Activated CD4-positive, alpha-beta T cell treated with anti-CD3 and anti-CD28 coated beads, Interleukin-2, Interleukin-4, amounts not matched to agents 100 ng/mL and 50 ng/mL, durations not matched to agents 16 hours and 8 hours (primary cell): ENCODE results near the gene TCF7L2.

Experiments
- DNase-seq: peaks from one replicate; pipeline ENCODE4 v3.0.0-alpha.2; 2020; ENCODE audit warnings: low spot score

Gene TCF7L2

DNA sequence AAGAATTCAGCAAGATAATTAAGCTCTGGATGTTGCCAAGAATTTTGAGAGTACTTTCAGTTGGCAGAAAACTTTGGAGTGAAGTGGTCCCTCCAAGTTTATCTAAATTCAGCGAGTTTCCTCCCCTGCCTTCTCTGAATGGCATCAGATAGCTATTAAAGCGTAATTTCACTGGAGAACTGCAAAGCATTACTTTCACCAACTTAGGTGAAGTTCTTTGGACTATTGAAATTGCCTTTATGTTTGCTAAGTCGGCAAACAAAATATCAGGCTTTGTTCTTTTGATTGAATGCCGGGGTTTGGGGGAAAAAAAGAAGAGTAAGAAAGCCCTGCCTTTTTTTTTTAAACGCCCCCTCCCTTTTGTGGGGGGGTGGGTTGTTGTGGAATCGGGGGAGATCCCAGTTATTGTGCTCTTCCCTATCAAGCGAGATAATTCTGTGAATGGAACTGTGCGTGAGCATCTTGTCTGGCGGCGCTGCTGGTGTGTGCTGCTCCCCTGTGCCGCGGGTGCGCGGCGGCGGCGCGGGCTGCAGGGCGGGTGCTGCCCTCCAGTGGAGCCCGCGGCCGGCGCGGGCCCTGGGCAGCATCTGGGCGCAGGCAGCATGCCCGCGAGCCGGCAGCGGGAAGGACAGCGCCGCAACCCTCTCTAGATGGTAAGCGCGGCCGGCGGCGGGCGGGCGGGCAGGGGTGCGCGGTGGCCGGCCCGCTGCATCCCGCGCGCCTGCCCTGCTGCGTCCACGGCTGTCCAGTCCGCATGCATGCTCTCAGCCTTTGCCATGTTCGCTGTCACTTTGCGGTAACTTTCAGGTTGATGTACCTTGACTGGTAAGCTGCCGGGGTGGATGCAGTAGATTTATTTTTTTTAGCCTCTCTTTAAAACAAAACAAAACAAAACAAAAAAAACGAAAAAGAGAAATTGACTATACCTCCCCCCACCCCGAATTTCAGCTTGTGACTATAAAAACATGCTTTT is 176.5 kb downstream of the TCF7L2 start:
- DNase-seq: peak; percentile 17

DNA sequence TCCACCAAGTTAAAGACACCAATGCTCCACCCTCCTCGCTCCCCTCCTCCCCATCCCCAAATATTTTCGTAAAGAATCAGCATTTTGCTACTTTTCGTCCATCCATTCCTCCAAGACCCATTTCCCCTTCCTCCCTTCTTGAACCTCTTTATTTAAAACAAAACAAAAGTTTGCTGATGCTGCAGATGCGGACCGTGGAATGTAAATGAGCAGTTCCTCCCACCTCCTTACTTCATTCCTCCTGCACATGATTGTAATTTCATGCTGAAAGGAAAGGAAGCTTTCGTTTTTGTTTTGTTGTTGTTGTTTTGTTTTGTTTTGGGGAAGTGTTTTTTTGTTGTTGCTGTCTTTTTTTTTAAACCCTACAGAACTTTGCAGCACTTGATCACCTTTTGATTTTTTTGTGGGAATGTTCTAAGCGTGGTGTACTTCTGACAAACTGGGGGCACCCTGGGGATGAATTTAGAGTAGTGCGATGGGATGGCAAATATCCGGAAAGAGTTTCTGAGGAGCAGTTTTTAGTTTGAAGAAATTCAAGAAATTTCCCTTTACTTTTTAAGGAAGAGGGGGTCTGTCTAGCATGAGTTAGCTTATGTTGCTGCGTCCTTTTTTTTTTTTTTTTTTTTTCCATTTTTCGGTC is 177.3 kb downstream of the TCF7L2 start:
- DNase-seq: no peak

DNA sequence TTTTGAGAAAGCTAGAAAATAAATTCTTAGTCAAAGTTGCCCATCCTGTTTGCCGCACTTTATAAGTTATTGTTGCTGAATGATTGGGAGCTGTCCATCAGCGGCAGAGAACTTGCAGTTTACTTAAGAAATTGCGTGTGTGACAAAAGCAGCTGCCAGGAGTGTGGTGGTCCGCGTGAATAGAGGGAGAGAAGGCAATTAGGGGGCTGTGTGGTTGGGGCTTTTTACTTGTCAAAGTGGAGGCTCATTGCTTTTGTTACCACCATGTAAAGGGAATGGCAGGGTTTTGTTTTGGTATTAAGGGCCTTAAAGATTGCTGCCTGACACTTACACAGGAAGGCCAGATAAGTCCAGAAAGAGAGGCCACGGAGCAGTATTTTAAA is 177.8 kb downstream of the TCF7L2 start:
- DNase-seq: no peak

DNA sequence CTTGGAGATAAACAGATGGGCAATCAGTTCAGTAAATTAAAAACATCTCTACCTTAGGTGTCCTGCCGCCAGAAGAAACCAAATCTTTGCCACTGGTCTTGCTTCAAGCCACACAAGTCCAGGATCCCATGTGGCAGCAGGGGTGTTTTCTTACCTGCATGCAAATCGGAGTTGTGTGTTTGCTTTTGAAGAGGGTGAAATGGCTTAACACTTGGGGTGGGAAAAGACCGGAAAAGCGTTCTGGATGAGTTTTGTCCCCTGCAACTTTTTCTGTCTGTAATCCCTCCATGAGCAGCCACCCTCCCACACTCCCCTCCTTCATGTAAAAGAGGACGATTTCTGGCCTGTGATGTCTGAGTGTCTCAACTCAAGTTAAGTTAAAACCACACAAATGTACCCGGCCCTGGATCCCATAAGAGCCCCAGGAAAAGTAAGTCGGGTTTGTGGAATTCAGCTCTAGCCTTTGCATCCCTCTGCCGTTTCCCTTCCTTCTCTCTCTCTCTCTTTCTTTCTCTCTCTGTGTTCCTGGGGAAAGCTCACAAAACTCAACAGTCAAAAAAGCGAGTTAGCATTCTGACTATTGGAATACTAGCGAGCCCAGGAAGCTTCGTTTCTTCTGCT is 178.5 kb downstream of the TCF7L2 start:
- no peak for DNase-seq

DNA sequence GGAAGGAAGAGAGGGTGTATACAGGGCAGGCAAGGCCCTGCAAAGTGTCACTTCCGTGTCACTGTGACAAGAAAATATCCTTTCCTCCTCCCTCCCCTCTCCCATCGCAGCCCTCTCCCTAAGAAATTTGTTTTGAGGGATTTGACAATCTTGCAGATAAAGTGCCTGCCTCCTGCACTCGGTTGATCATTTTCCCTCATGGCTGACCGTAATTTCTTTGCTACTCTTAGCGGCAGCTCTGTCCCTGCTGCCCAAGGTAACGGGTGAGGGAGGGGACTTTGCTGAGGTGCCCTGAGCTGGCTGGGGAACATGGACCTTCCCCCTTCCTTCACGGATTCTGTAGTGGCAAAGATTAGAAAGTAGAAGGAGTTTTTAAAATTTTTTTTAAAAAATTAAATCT is 179.1 kb downstream of the TCF7L2 start:
- no peak for DNase-seq

DNA sequence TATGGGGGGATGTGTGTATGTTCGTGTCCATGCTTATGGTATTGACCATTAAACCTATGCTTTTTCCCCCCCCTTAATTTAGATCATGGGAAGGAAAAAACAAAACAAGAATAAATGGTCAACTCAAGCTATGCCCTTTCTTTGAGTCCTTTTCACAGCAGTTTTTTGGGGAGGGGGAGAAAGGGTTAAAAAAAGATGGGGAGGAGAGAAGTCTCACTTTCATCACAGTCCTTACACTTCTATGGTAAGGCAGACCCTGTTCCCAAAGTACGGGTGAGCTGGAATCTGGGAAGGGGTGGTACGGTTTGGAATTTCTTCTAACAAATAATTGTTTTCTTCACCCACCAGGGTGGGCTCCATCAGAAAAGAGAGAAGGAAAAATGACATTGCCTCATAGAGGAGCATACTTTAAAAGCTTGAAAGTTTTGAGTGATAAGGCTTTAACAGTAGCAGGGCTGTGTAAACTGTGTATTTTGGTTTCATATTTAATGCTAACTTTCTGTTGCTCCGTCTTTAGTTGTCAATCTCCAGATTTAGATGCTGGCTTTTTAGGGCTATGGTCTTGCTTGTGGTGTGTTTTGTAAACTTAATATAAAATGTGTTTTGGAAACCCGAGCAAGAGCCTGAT is 180.1 kb downstream of the TCF7L2 start:
- DNase-seq: no peak

DNA sequence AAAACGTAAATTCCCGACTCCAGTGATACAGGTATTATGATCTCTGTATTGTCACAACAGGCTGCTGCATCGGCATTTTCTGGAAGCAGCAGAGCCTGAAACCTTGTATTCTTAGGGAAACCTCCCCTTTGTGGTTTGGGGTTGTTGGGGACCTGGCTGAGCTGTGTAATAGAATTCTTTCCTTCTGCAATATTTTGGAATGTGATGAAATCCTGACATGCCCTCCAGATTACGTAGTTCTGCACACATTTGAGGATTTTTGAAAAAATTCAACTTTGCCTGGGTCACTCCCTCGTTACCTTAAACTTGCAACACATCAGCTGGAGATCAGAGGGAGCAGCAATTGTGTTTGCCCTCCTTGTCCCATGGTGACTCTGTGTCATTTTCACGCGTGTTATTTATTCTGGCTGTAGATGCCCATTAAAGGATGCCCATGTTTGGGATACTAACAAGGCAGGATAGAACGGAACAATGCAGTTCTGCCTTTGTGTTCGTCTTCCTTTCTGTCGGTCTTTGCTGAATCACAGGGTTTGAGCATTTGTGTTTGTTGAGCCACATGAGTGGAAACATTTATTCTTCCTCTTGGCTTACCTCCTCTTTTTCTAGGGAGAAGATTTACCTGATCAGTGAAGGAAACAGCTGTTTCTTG is 181.7 kb downstream of the TCF7L2 start:
- no peak for DNase-seq

DNA sequence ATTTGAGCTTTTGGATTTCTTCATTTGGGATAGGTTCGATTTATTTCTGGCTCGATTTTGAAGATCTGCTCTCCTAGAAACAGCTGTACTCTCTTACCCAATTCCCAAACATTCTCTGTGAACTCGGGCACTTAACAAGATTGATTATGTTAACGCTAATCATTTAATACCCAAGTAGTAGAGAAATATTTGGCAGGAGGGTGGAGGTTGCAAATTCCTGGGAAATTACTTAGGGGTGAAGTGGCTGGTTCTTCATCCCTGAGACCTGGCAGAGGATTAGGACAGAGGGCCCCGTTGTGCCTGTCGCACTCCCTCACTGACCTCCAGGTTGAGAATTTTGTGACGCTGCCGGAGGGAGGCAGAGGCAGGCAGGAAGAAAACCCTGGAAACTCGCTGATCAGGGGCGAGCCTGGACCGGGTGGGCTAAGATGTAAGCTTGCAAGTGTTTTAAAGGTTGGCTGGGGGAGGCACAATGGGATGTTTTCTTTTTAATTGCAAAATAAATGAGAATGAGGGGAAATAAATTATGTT is 182.6 kb downstream of the TCF7L2 start:
- no peak for DNase-seq

DNA sequence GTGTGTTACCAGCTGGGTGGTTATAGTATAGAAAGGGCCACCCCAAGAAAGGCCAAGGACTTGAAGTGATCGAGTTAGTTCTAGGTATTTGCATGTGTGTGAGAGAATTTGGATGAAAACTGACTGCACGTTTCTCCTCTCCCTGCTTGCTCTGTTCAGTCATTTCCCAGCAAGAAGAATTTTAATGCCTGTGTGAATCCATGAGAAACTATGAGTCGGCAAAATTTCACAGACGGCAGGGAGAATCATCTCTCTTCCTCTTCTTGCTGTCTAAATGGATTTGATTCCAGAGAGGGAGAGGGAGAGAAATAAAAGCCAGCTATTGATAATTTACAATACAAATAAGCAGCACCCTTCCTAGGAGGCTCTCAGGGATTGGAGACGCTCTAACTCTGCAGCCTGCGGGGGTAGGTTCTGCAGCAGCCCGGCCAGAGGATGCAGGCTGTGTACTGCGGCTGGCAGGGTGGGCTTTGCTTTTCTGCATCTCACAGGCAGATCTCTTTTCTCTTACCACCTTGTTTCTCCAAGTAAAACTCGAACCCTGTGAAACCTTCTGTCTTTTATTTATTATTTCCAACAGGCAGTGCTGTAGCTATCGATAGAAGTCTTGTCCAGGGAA is 183.6 kb downstream of the TCF7L2 start:
- no peak for DNase-seq

DNA sequence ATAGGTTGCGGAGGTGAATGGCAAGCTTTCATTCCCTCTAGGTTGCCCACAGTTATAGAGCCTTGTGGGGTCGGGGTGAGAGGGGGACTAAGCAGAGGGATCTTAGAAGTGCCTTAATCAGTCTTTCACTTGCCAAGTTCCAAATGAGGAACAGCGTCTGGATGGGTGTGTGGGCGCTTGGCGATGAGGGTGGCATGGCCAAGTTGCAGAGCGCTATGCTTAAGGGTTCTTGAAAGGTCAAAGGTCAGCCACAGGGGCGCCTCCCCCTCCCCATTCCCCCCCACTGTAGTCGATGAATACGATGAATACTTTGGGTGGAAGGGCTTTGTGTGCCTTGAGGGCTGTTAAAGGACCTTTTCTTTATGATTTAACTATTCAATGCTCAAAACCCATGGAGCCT is 185.0 kb downstream of the TCF7L2 start:
- DNase-seq: no peak

DNA sequence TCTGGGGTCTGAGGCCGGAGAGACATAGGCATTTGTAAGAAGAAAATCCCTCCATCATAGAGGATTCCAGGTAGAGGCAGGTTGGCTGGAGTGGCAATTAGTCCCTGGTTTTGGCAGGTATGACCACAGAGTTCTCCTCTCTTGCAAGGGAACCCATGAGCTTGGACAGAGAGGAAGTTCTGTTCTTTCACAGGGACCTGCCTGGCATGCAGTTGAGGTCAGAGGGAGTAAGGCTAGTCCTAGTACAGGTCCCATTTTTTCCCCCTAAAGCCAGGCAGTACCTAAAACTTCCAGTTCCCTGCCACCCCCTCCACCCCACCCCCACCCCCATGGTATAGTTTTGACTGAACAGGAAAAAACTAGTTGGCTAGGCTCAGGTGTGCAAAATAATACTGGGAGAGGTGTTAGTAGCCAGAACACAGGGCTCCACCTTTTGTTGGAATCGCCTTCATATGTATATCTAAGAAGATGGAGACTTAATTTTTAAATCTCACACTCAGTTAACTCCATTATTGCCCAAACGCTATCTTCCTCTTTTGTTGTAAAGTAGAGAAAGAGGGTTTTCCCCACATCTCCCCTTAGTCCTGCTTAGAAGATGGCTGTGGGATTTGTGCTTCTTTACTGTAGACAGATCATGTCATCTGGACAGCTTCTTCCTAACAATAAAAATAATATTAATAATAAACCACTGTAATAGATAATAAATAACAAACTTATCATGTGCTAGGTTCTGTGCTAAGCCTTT is 188.1 kb downstream of the TCF7L2 start:
- no peak for DNase-seq

DNA sequence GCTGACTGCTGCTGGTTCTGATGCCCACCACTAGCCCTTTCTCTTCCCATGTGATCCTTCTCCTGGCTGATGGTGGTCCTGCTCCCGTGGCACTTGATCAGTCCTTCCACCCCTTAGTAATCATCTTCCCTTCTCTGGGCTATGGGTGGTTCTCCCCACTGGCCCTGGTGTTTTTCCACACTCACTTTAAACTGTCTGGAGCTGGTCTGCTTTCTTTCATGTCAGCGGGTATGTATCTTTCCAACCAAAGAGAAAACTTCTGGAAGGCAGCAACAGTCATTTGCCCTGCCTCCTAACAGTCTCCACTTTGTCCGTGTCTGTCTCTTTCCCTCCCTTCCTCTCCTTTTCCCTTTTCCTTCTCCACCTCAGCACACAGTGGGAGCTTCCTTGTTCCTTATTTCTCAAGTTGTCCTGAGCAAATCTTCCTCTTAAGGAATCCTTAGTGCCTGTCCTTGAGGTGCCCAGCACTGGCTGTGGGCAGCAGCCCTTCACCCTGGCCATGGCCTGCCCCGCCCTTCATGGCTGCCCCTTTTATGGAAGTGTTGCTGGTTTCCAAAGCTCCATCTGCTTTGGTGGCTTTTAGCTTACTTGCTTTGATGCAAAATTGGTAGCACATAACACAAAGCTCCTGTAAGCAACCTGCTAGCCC is 189.0 kb downstream of the TCF7L2 start:
- DNase-seq: no peak

DNA sequence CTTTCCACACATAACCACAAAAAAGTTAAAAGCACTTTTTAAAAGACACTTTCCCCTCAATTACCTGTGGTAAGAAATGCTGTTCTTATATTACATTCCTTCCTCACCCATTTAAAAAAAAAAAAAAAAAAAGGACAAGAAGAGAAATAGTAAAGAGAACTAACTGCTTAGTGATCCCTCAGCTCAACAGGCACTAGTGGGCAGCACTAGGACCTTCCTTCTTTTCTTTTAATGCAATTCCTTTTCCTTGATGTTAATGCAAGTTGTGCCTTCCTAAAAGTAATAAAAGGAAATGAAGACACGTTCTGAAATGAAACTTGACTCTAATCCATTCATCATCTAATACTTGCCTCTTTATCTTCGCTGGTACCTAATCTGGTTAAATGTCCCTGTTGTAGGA is 189.7 kb downstream of the TCF7L2 start:
- DNase-seq: no peak

DNA sequence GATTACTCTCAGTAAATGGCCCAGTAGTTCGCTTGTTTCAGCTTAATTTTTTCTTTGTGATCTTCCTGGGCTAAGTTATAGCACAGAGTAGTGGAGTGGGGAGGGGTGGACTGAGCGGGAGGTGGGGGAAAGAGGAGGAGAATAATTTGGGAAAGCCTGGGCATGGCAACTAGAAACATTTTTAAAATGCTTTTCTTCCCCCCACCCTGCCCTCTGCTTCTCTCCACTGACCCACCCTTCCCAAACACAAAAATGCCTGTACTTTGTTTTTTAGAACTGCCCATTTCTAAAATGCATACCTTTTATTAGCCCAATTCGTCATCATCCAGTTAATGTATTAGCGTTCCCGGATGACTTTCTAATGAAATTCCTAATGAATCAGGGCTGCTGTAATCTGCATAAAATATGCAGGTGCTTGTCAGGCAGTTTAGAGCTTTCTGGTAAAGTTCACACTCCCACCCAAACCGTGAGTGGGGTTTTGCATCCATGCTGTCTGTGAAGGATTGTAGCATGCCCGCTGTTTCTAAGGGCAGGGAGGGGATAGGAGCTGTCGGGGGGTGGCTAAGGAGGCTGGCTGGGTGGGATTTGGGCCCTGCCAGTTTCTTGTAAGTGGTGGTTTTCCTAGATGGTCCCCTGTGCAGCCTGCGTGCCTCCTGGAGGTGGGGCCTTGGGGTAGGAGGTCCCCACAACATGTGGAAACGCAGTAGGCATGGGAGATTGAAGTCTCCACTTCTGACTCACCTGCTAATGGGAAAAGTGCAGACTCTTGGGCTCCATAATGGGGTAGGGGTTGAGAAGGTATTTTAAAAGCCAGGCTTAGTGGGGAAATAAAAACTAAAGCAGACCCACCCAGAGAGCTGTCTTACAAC is 190.3 kb downstream of the TCF7L2 start:
- DNase-seq: no peak

DNA sequence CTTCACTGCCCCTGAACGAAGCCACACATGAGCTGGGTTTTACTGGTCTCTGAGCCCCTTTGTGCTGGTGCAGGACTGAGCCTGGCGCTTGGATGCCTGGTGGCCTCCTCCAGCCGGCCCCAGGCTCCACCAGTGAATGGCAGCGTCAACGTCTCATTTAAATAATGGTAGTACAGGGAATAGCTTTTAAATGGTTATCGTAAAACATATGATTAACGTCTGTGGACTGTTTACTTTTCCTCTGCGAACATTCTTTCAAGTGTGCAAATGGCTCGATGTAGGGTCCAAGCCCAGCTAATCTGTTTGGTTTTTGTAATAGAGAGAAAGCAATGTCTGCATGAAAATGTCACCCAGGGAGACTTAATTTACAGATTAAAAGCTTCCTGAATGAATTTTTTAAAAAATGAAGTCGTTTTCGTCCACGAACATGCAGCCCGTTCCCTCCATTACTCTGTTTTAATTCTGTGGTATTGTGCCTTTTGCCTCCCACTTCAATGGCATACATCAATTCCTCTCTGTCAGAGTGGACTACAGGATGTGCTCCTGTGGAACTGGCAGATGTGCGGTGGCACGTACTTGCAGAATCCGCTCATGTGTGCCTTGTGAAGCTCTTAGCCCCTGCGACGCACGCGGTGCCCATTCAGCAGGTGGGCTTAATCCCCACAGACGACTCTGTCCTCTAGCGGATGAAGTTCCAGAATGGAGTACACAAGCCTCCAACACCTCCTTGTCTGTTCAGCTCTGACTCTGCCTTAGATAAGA is 192.7 kb downstream of the TCF7L2 start:
- DNase-seq: no peak

DNA sequence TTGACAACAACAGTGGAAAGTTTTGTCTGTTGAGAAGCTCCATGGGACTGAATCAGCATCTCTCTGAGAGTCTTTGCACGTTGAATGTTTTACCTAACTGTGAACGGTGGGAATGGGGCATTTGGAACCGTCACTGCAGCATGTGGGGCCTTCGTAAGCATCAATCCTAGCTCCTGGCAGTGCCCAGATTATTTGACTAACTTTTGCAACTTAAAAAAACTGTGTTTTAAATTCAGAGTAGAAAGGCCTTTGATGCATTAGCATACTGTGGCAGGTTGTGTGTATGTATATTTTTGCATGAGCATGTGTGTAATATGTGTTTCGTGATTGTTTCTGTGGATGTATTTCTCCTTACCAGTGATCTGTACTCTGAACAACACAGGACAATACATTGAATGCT is 194.5 kb downstream of the TCF7L2 start:
- DNase-seq: no peak

DNA sequence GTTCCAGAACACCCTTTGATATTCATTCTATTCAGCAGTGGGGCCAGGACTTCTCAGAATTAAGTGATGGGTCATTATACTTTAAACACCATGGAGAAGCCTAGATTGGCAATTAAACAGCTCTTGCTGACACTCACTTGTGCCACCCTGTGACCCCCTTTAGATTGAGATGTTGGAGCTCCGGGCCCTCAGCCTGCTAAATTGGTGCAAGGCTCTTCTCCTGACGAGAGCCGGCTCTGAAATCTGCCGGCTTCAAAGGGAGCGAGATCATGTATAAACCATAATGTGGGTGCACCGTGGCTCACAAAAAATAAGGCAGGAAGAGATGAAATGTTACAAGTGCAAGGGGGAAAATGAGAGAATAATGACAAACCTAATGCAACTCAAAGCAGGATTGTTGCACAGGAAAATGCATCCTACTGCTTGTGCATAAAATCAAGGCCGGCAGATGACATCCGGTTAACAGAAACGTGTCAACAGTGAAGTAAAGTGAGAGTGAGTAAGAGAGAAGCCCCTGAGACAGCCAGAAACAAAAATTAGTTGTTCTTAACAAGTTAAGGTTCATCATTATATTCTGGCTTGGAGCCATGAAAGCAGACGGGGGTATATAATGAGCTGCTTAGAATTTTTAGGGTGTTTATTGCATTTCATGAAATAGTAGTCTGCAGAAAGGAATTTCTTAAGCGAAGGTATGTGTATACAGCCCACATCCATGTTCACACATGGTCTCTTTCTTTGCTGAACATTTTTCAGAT is 198.2 kb downstream of the TCF7L2 start:
- DNase-seq: no peak

DNA sequence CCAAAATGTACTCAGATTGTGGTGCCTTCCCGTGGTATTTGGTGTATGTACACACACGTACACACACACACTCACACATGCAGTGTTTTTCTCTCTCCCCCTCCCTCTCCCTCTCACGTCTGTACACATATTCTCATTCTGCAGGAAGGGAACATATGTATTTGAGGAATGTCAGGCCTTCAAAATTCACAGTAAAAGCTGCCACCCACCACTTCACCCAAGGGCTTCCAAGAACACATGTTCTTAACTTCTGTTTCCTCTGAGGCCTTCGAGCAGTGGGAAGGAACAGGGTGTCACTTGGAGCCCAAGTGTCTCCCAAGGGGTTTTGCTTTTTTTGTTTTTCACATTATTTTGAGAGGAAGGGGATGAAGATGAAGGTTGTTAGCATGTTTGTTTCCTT is 198.9 kb downstream of the TCF7L2 start:
- no peak for DNase-seq
